Sigmoid colon (tissue), 7 donors: ENCODE data around the gene SIGLEC12. TPM values are rescaled to one million over a fixed set of nuclear protein-coding genes. Genes with fewer than 3 reads are reported as not detected.

Experiments
- DNase-seq: peaks from one replicate; pipeline ENCODE4 v3.0.0-alpha.2; 2019
- H3K27ac ChIP-seq, 4 donors: fragments of 200-600 bp; sonication (generic); one replicate each; pipeline ENCODE4 v1.5.1; 2016 to 2019; ENCODE audit warnings: mild to moderate bottlenecking in 1 of 4
- H3K27me3 ChIP-seq, 3 donors: fragments of 200-600 bp; sonication (generic); one replicate each; pipeline ENCODE4 v1.5.1; 2019; ENCODE audit warnings: mild to moderate bottlenecking in 1 of 3
- H3K36me3 ChIP-seq, 4 donors: fragments of 200-600 bp; sonication (generic); one replicate each; pipeline ENCODE4 v1.5.1; 2016 to 2019
- H3K4me1 ChIP-seq, 4 donors: fragments of 200-600 bp; sonication (generic); one replicate each; pipeline ENCODE4 v1.5.1; 2017 to 2019
- H3K4me3 ChIP-seq, 4 donors: fragments of 200-600 bp; sonication (generic); one replicate each; pipeline ENCODE4 v1.5.1; 2017 to 2019; ENCODE audit warnings: mild to moderate bottlenecking in 2 of 4, moderate library complexity in 1 of 4
- H3K9me3 ChIP-seq, 4 donors: fragments of 200-600 bp in 3 of 4; sonication (generic) in 3 of 4; one replicate each; pipeline versions ENCODE4 v1.5.1 to v1.6.1; 2013 to 2019
- CTCF ChIP-seq, 4 experiments: fragments of 450-650 bp in 3 of 4; fragments of 200-600 bp in 1 of 4; IDR thresholded peaks; one replicate each; pipeline ENCODE4 v1.5.1; 2016 to 2019; ENCODE audit warnings: antibody characterized with exemption in 4 of 4, mild to moderate bottlenecking in 3 of 4, moderate library complexity in 2 of 4
- EP300 ChIP-seq, 4 donors: sonication (generic); formaldehyde crosslinking; IDR thresholded peaks; one replicate each; pipeline ENCODE4 v1.6.1; 2017; ENCODE audit warnings: antibody characterized with exemption in 4 of 4
- POLR2A ChIP-seq, 2 donors: fragments of 450-650 bp; IDR thresholded peaks; one replicate each; pipeline ENCODE4 v1.6.1; 2016; ENCODE audit warnings: antibody characterized with exemption in 2 of 2, mild to moderate bottlenecking in 2 of 2, moderate library complexity in 2 of 2
- POLR2AphosphoS5 ChIP-seq, 4 donors: sonication (generic); formaldehyde crosslinking; IDR thresholded peaks; one replicate each; pipeline ENCODE4 v1.6.1; 2017; ENCODE audit warnings: antibody characterized with exemption in 4 of 4
- WGBS, 2 donors: extraction: QIAGEN DNeasy Blood & Tissue Kit; methylation state at CpG; one replicate each; pipeline ENCODE4 v1.1.7; 2013; 5-methylcytosine and 5-hydroxymethylcytosine counted together
- intact Hi-C: fragments of 100-400 bp; cut with DNase I; formaldehyde crosslinking; loops from one replicate; pipeline ENCODE4 v1.15.1; 2023
- polyA plus RNA-seq, 3 donors: library from polyadenylated mRNA; stranded (reverse); fragments of 200-250 nt; gene quantifications; one replicate each; pipeline ENCODE4 v1.2.3, GENCODE V29; 2013
- total RNA-seq, 4 donors: library from RNA; depleted of rRNA; stranded (reverse); fragments of >200 nt; gene quantifications; one replicate each; pipeline ENCODE4 v1.1.0, GENCODE V29; 2016
- donor health status: healthy with polysubstance abuse.
- donor health status: Bipolar disorder and iron deficiency.
- donor health status: healthy.

SIGLEC12 gene
- total and polyA plus RNA-seq, 7 donors, result 0.16 to 11.6 (median 0.86) TPM; not detected in 4

- WGBS, 2 donors, result 74 to 81% methylated on average over 7 of the region's 7 CpGs
- H3K36me3 ChIP-seq, result no peaks in the 10 kb centered on the region
- H3K4me3 ChIP-seq, result no peak overlapping the region
- no peak for TF ChIP-seq EP300 (IDR thresholded peaks at IDR 0.05)
- no peak for TF ChIP-seq POLR2AphosphoS5 (IDR thresholded peaks at IDR 0.05)
- no peak for TF ChIP-seq CTCF (IDR thresholded peaks at IDR 0.05)
- TF ChIP-seq POLR2A (IDR thresholded peaks at IDR 0.05), result no peak
- peak; percentile 57 for DNase-seq
- H3K27ac ChIP-seq, result no peak overlapping the region
- intact Hi-C loops, result no loop called here
- H3K9me3 ChIP-seq, result no peaks in the 10 kb centered on the region
- no peaks in the 10 kb centered on the region for H3K4me1 ChIP-seq
- peaks cover 4 to 57% (median 13%) of the 10 kb centered on the region in 3 donors for H3K27me3 ChIP-seq
These were observed 39.3 kb downstream of the SIGLEC12 start for GRCh38 chr19:51462276-51462675.

- Histone ChIP-seq H3K4me1 (no peaks in the 10 kb centered on the region), H3K27me3 (peaks cover 4 to 58% (median 13%) of the 10 kb centered on the region in 3 donors), H3K9me3 (no peaks in the 10 kb centered on the region), H3K36me3 (no peaks in the 10 kb centered on the region), H3K4me3 (no peak overlapping the region), H3K27ac (no peak overlapping the region)
- intact Hi-C loops, result no loop called here
- peak; percentile 62 for DNase-seq
- no peak for TF ChIP-seq POLR2A (IDR thresholded peaks at IDR 0.05)
- TF ChIP-seq EP300 (IDR thresholded peaks at IDR 0.05), result no peak
- no peak for TF ChIP-seq POLR2AphosphoS5 (IDR thresholded peaks at IDR 0.05)
- TF ChIP-seq CTCF (IDR thresholded peaks at IDR 0.05), result no peak
- 64 to 65% methylated on average over 8 of the region's 8 CpGs for WGBS, 2 donors
These were observed 39.9 kb downstream of the SIGLEC12 start for GRCh38 chr19:51461723-51462161.

GRCh38 chr19:51460164-51460992 lies 41.2 kb downstream of the SIGLEC12 start:
- peak; percentile 32 for DNase-seq
- intact Hi-C loops, result no loop called here
- TF ChIP-seq CTCF (IDR thresholded peaks at IDR 0.05), result no peak
- no peak for TF ChIP-seq POLR2AphosphoS5 (IDR thresholded peaks at IDR 0.05)
- no peak for TF ChIP-seq POLR2A (IDR thresholded peaks at IDR 0.05)
- no peak for TF ChIP-seq EP300 (IDR thresholded peaks at IDR 0.05)
- no peaks in the 10 kb centered on the region for H3K9me3 ChIP-seq
- H3K27ac ChIP-seq, result no peak overlapping the region
- 65% methylated on average over 13 of the region's 13 CpGs for WGBS, 2 donors
- H3K36me3 ChIP-seq, result no peaks in the 10 kb centered on the region
- H3K4me3 ChIP-seq, result no peak overlapping the region
- H3K27me3 ChIP-seq, result peaks cover 4 to 57% (median 13%) of the 10 kb centered on the region in 3 donors
- H3K4me1 ChIP-seq, result no peaks in the 10 kb centered on the region

GRCh38 chr19:51458899-51459505 lies 42.6 kb downstream of the SIGLEC12 start:
- no peaks in the 10 kb centered on the region for H3K4me1 ChIP-seq
- DNase-seq, result no peak
- peaks cover 4 to 57% (median 13%) of the 10 kb centered on the region in 3 donors for H3K27me3 ChIP-seq
- H3K4me3 ChIP-seq, result no peak overlapping the region
- 76 to 78% methylated on average over 14 of the region's 14 CpGs for WGBS, 2 donors
- H3K27ac ChIP-seq, result no peak overlapping the region
- no peaks in the 10 kb centered on the region for H3K36me3 ChIP-seq
- TF ChIP-seq POLR2A (IDR thresholded peaks at IDR 0.05) (no peak), CTCF (IDR thresholded peaks at IDR 0.05) (no peak), EP300 (IDR thresholded peaks at IDR 0.05) (no peak), POLR2AphosphoS5 (IDR thresholded peaks at IDR 0.05) (no peak)
- H3K9me3 ChIP-seq, result no peaks in the 10 kb centered on the region
- intact Hi-C loops, result no loop called here
